ENCODE results near the gene UBE3D. TPM values are rescaled to one million over a fixed set of nuclear protein-coding genes. Genes with fewer than 3 reads are reported as not detected.

UBE3D gene
- total and polyA plus RNA-seq, 2 of the 8 experiments (the other 6 are each of a cell fraction or from before 2014, with no cell fraction given): 5.7 to 16.3 TPM

- no peak overlapping the region for H3K27ac ChIP-seq (ENCODE audit: low read depth, low read length)
- 95% methylated on average over 1 of the region's 1 CpG; no CpG with 5 or more reads in 1 of the 2 experiments for WGBS, 2 experiments (ENCODE audit: extremely low coverage in 1 of 2, insufficient coverage in 1 of 2, insufficient read length in 1 of 2, insufficient replicate concordance in 2 of 2, low coverage in 1 of 2, low lambda C conversion rate in 2 of 2, missing lambda C conversion rate in 1 of 2)
- H4K91ac ChIP-seq (replicated peaks; ENCODE audit: insufficient read length, low read length): no peak overlapping the region
- no peak overlapping the region for H2BK5ac ChIP-seq (ENCODE audit: low read depth, low read length)
- CTCF ChIA-PET (ENCODE audit: partially characterized antibody): no interaction called here
- H3K23ac ChIP-seq (ENCODE audit: insufficient read length): no peak overlapping the region
- no peaks in the 10 kb centered on the region for H3K9me3 ChIP-seq (ENCODE audit: insufficient read depth in 2 of 2, low read depth in 1 of 2, low read length in 1 of 2)
- H3K79me2 ChIP-seq (ENCODE audit: control insufficient read depth in 1 of 2, insufficient read depth in 2 of 2, low read length in 2 of 2): no peaks in the 10 kb centered on the region
- H3K23me2 ChIP-seq (ENCODE audit: low read depth, low read length): no peaks in the 10 kb centered on the region
- H2BK15ac ChIP-seq (ENCODE audit: low read length): no peak overlapping the region
- no peak overlapping the region for H2AK5ac ChIP-seq (ENCODE audit: low read depth, low read length)
- H3K4ac ChIP-seq (replicated peaks; ENCODE audit: insufficient read length, low read depth, low read length): no peak overlapping the region
- no peak overlapping the region for H3K4me2 ChIP-seq (ENCODE audit: insufficient read depth in 1 of 2, low read depth in 2 of 2, low read length in 2 of 2)
- no peak overlapping the region for H2BK20ac ChIP-seq (ENCODE audit: low read length)
- no peaks in the 10 kb centered on the region for H3K27me3 ChIP-seq (replicated peaks in 1 of 4; ENCODE audit: control insufficient read depth in 3 of 4, extremely low read depth in 1 of 4, insufficient read depth in 3 of 4, low read length in 3 of 4)
- POLR2A ChIA-PET (ENCODE audit: partially characterized antibody): no interaction called here
- no peak overlapping the region for H3K18ac ChIP-seq (ENCODE audit: extremely low read depth, low read length)
- H3K4me1 ChIP-seq (replicated peaks in 1 of 4; ENCODE audit: control insufficient read depth in 3 of 4, insufficient read depth in 4 of 4, low read length in 3 of 4): no peaks in the 10 kb centered on the region
- no peak overlapping the region for H3K4me3 ChIP-seq (ENCODE audit: extremely low read depth in 1 of 4, insufficient read depth in 2 of 4, low read depth in 3 of 4, low read length in 4 of 4)
- H3K14ac ChIP-seq (ENCODE audit: insufficient read length): no peak overlapping the region
- no peak overlapping the region for H3K56ac ChIP-seq (replicated peaks; ENCODE audit: insufficient read length, low read depth, low read length)
- no peak overlapping the region for H3K9ac ChIP-seq (replicated peaks in 1 of 4; ENCODE audit: extremely low read depth in 1 of 4, low read depth in 3 of 4, low read length in 3 of 4)
- no peak overlapping the region for H2BK12ac ChIP-seq (ENCODE audit: low read depth, low read length)
- no peak overlapping the region for H2BK120ac ChIP-seq (replicated peaks; ENCODE audit: low read depth, low read length)
- H4K20me1 ChIP-seq (replicated peaks in 1 of 2; ENCODE audit: control insufficient read depth in 1 of 2, insufficient read depth in 2 of 2, low read length in 2 of 2): peaks cover 0 to 2% of the 10 kb centered on the region in 2 experiments
- H2AFZ ChIP-seq (ENCODE audit: low read length): no peak overlapping the region
- no peak overlapping the region for H4K8ac ChIP-seq (ENCODE audit: extremely low read depth, insufficient read depth, low read length)
- no peaks in the 10 kb centered on the region for H3K36me3 ChIP-seq (ENCODE audit: control insufficient read depth in 2 of 4, insufficient read depth in 4 of 4, low read length in 3 of 4)
- DNase-seq (ENCODE audit: low read depth in 1 of 2, low spot score in 2 of 2): no peak
- H4K5ac ChIP-seq (ENCODE audit: insufficient read length, low read depth, low read length): no peak overlapping the region
- H3K79me1 ChIP-seq (ENCODE audit: low read depth, low read length): no peaks in the 10 kb centered on the region
- no peak for FAIRE-seq
- TF ChIP-seq CHD7 (IDR thresholded peaks at IDR 0.05; ENCODE audit: insufficient replicate concordance, low read length): no peak
Observed at GRCh38 chr6:82970839-82971238, 94.8 kb downstream of the UBE3D start.

Measured in H1 (cell line).